C4-2B (cell line): Measurements from ENCODE around the gene CEMIP.

Experiments used
- H3K27ac ChIP-seq: fragments of 450-650 bp; 2 replicates; pipeline ENCODE4 v1.5.1; 2017
- ZFX ChIP-seq: fragments of 450-650 bp; IDR thresholded peaks from 2 replicates; pipeline ENCODE4 v1.6.1; 2017
- TF ChIP-seq, protein P1 (sequence below): fragments of 450-650 bp; conservative IDR thresholded peaks from 2 replicates; pipeline ENCODE4 v1.5.1; 2017; ENCODE audit warnings: mild to moderate bottlenecking

The CEMIP gene

DNA sequence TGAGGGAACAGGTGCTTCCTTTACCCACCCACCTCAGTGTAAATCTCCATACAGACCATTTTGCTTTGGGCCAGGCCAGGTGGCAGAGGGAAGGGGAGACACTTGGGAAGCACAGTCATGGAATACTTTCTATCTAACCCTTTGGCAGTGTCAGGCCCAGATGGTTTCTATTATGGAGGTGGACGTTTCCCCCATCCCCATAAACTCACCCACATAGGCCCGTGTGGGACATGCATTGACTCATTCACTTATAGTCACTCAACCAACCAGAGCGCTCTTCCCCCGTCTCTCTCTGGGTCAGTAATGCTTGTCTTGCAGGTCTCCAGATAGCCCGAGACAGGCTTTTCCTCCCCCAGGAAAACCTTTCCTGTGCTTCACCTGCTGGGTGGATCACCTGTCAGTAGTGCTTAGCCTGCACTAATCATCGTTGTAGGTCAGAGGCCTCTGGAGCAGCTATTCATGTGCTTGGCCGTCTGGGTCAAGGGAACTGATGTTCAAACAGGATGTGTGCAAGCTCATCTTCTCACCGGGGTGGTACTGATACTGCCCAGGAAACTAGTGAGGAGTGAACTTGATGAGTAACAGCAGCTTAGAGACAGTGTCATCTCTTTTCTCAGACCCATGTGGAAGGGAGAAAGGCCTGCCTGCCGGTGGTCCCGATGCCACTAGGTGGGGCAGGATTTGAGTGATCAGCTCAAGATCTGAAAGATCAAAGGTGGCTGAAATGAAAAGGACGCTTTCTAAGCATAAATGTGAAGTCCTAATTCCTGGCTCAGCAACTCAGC is 67.1 kb downstream of the CEMIP start:
- TF ChIP-seq ZFX = no peak
- TF ChIP-seq, protein P1, sequence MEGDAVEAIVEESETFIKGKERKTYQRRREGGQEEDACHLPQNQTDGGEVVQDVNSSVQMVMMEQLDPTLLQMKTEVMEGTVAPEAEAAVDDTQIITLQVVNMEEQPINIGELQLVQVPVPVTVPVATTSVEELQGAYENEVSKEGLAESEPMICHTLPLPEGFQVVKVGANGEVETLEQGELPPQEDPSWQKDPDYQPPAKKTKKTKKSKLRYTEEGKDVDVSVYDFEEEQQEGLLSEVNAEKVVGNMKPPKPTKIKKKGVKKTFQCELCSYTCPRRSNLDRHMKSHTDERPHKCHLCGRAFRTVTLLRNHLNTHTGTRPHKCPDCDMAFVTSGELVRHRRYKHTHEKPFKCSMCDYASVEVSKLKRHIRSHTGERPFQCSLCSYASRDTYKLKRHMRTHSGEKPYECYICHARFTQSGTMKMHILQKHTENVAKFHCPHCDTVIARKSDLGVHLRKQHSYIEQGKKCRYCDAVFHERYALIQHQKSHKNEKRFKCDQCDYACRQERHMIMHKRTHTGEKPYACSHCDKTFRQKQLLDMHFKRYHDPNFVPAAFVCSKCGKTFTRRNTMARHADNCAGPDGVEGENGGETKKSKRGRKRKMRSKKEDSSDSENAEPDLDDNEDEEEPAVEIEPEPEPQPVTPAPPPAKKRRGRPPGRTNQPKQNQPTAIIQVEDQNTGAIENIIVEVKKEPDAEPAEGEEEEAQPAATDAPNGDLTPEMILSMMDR = no peak
- no peak overlapping the region for H3K27ac ChIP-seq

- H3K27ac ChIP-seq = no peak overlapping the region
- no peak for TF ChIP-seq ZFX
- TF ChIP-seq, protein P1 = no peak
Observed at GRCh38 chr15:80849308-80849707, 70.1 kb downstream of the CEMIP start.

- TF ChIP-seq ZFX = no peak
- TF ChIP-seq, protein P1 = no peak
- no peak overlapping the region for H3K27ac ChIP-seq
Observed at GRCh38 chr15:80850941-80851451, 71.8 kb downstream of the CEMIP start.

GRCh38 chr15:80852676-80853075 is 73.5 kb downstream of the CEMIP start:
- TF ChIP-seq ZFX = no peak
- TF ChIP-seq, protein P1 = no peak
- H3K27ac ChIP-seq = no peak overlapping the region

DNA sequence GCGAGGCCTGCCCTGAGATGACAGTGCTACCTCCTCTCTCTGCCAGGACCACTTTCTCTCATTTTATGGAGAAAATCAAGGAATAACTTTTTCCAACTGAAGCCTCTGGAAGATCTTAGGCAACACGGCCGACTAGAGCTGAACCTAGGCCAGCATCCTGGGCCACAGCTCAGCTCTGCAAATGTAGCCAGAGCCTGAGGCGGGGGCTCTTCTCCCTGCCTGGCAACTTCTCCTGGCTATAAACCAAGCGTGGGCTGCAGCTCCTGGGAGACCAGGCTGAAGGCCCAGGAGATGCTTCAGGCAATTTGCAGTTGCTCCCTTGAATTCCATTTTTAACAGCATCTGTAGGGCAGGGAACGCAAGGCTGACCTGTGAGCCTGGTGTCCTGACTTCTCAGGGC is 74.9 kb downstream of the CEMIP start:
- TF ChIP-seq, protein P1 = no peak
- no peak for TF ChIP-seq ZFX

DNA sequence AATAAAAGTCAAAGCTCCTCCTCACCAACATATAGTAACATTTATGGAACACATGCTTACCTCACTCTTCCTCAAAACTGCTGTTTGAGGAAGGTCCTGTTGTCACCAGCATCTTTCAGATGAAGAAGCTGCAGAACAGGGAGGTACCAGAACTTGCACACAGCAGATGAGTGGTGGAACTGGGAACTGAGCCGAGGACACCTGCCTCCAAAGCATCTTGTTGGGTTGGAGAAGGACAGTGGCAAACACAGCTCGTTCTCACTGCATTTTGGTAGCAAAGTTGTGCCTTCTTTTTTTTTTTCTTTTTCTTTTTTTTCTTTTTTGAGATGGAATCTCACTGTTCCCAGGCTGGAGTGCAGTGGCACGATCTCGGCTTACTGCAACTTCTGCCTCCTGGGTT is 76.0 kb downstream of the CEMIP start:
- TF ChIP-seq ZFX = no peak
- TF ChIP-seq, protein P1 = no peak
- H3K27ac ChIP-seq = no peak overlapping the region

More for the DNA sequence above, 74.9 kb downstream of the CEMIP start:
- no peak overlapping the region for H3K27ac ChIP-seq

DNA sequence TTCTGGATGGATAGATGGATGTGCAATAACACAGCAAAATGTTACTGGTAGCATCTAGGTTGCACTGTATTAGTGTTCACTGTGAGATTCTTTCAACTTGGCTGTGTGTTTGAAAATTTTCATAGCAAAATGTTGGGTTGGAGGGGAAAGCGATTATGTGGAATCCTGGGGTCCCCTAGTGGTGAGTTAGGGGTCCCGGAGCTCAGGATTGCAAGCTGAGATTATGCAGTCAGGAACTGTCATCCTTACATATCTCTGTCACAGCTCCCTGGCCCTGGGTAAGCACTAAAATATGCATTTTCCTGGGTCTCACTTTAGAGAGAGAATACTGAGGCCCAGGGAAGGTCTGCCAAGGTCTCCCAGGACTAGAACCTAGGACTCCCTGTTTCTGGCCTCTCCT is 77.2 kb downstream of the CEMIP start:
- peak overlapping the region; percentile 59 for H3K27ac ChIP-seq
- no peak for TF ChIP-seq ZFX
- TF ChIP-seq, protein P1 = no peak; the same call in 1 of the 2 replicates
